HUES64 (cell line): ENCODE data around the gene SOHLH1.
"Not testable (repeated sequence)": the region's sequence is repeated elsewhere in the genome, so short reads cannot be mapped to it uniquely, and the experiment has no call there.

ENCODE experiments used
- H3K27ac ChIP-seq: 2 replicates; pipeline ENCODE4 v1.7.0; 2013; ENCODE audit warnings: low read depth, low read length, inconsistent platforms
- H3K27me3 ChIP-seq: 2 replicates; pipeline ENCODE4 v1.6.1; 2013; ENCODE audit warnings: mild to moderate bottlenecking, low read length; ENCODE audit not compliant: insufficient read depth
- H3K36me3 ChIP-seq: 2 replicates; pipeline ENCODE4 v1.6.1; 2013; ENCODE audit warnings: mild to moderate bottlenecking, low read length; ENCODE audit not compliant: insufficient read depth
- H3K4me1 ChIP-seq: 2 replicates; pipeline ENCODE4 v1.6.1; 2013; ENCODE audit warnings: mild to moderate bottlenecking, low read length, moderate library complexity; ENCODE audit not compliant: insufficient read depth
- H3K4me3 ChIP-seq: 2 replicates; pipeline ENCODE4 v1.5.1; 2013; ENCODE audit warnings: mild to moderate bottlenecking, low read length, moderate library complexity
- H3K9ac ChIP-seq: 2 replicates; pipeline ENCODE4 v1.6.1; 2013; ENCODE audit warnings: mild to moderate bottlenecking, low read depth, low read length
- H3K9me3 ChIP-seq: 2 replicates; pipeline ENCODE4 v1.6.1; 2013; ENCODE audit warnings: low read depth, low read length; ENCODE audit not compliant: insufficient read depth
- WGBS: fragments of 150-250, 120-280 bp; methylation state at CpG from one replicate; pipeline ENCODE4 v1.1.7; 2013; ENCODE audit warnings: missing lambda C conversion rate; 5-methylcytosine and 5-hydroxymethylcytosine counted together

Gene SOHLH1

DNA sequence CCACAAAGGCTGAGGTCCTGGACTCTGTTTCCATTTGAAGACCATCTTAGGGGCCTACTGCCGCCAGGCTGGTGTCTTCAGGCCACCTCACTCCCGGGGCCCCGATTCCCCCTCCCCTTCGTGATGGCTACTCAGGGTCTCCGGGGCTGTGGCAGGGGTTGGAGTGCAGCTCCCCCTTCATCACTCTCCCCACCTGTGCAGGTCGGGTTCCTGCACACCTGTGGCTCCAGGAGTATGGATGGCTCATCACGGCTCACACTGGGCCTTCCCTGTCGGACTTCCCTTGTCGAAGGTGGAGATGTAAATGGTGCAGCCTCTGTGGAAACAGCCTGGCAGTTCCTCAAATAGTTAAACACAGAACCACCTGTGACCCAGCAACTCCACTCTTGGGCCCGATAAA is 24.3 kb downstream of the SOHLH1 start:
- no peaks in the 10 kb centered on the region for H3K9me3 ChIP-seq
- no peak overlapping the region for H3K9ac ChIP-seq
- H3K27ac ChIP-seq = no peak overlapping the region
- H3K4me1 ChIP-seq = no peaks in the 10 kb centered on the region
- H3K4me3 ChIP-seq = no peak overlapping the region
- no peaks in the 10 kb centered on the region for H3K36me3 ChIP-seq
- WGBS = 96% methylated on average over 10 of the region's 10 CpGs
- H3K27me3 ChIP-seq = no peaks in the 10 kb centered on the region

DNA sequence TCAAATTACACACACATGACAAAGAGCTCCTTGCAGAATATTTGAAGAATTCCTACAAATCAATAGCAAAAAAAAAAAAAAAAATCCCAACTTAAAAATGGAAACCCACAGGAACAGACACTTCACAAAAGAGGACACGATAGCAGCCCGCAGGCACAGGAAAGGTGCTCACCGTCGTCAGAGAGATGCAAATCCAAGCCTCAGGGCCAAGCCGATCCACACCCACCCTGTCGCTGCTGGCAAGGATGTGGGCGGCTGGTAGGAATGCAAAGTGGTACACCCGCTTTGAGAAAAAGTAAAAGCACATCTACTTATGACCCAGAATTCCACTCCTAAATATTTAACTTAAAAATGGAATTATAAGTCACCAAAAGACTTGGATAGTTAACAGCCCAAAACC is 25.3 kb downstream of the SOHLH1 start:
- Histone ChIP-seq H3K4me3 (no peak overlapping the region), H3K4me1 (no peaks in the 10 kb centered on the region), H3K27me3 (no peaks in the 10 kb centered on the region), H3K9ac (no peak overlapping the region), H3K27ac (no peak overlapping the region), H3K9me3 (no peaks in the 10 kb centered on the region), H3K36me3 (no peaks in the 10 kb centered on the region)
- WGBS = 85% methylated on average over 8 of the region's 8 CpGs

DNA sequence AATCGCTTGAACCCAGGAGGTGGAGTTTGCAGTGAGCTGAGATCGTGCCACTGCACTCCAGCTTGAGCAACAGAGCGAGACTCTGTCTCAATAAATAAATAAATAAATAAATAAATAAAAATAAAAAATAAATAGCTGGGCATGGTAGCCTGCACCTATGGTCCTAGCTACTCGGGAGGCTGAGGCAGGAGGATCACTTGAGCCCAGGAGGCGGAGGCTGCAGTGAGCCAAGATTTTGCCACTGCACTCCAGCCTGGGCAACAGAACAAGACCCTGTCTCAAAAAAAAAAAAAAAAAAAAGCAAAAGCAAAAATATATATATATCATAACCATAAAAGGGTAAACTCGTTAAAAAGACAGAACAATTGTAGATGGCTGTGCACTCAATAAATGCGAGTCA is 26.5 kb downstream of the SOHLH1 start:
- not testable (repeated sequence) for H3K9me3 ChIP-seq, H3K4me3 ChIP-seq, H3K9ac ChIP-seq, H3K4me1 ChIP-seq, H3K36me3 ChIP-seq, H3K27me3 ChIP-seq, H3K27ac ChIP-seq
- WGBS = 95% methylated on average over 6 of the region's 7 CpGs

DNA sequence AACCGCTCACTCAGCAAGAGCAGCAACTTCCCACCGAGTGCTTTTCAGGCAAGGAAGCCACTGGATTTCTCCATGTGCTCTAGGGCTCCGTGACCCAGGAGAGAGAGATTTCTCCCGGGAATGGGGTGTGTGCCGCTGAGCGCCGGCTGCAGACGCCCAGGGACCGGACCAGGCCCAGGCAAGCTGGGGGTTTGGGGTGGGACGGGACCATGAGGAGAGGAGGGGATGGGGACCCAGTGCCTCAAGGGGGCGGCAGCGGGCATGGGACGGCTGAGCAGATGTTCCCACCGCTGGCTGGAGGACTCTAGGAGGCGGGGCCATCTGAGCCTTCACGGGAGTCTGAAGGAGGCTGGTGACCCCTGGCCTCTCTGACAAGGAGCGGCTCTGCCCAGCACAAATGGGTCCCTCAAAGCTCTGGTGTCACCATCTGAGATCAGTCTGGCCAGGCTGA is 27.7 kb downstream of the SOHLH1 start:
- Histone ChIP-seq H3K36me3 (no peaks in the 10 kb centered on the region), H3K4me1 (no peaks in the 10 kb centered on the region), H3K27me3 (no peaks in the 10 kb centered on the region), H3K4me3 (0 out of 2 replicates have a peak overlapping the region, but pooled peaks have one; percentile 11), H3K9ac (no peak overlapping the region), H3K27ac (no peak overlapping the region), H3K9me3 (peaks cover 5% of the 10 kb centered on the region; the same call in 1 of the 2 replicates)
- 63% methylated on average over 17 of the region's 17 CpGs for WGBS

DNA sequence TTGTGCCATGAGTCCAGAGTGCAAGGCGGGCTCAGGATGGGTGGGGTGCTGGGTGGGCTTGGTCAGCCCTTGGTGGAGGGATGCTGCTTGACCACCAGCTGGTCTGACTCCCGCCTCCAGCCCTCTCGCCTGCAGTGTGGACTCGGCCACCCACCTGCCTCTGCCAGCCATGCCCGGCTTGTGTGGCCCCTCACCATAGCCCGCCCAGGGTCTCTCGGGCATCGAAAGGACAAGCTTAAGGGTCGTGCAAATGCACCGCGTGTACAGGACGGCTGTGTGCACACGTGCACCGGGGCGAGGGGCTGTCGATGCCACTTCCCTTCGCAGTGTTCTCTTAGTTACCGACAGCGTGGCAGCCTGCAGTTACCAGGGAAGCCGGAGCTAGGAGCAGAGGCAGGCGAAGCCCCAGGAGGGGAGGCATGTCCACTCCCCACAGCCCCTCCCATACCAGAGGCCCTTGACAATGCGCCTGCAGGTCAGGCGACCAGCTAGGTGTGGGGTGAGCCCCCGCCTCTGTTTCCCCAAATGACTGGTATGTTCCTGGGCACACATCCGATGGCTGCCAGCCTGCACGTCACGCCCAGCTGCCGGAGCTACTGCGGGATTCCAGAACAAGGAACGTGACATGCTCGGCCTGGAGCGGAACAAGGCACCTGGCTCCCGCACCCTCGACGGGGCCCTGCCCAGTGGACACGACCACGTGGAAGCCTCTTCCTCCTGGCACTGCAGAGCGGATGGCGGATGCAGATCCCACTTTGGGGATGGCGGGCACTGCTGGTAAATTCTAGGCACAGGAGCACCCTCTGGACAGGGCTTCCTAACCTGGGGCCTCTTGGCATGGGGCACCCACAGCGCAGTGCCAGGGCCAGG is 28.3 kb downstream of the SOHLH1 start:
- H3K27ac ChIP-seq = no peak overlapping the region
- no peaks in the 10 kb centered on the region for H3K36me3 ChIP-seq
- H3K27me3 ChIP-seq = no peaks in the 10 kb centered on the region
- 91% methylated on average over 41 of the region's 41 CpGs for WGBS
- H3K4me3 ChIP-seq = no peak overlapping the region
- no peak overlapping the region for H3K9ac ChIP-seq
- peaks cover 5% of the 10 kb centered on the region; the same call in 1 of the 2 replicates for H3K9me3 ChIP-seq
- H3K4me1 ChIP-seq = no peaks in the 10 kb centered on the region

GRCh38 chr9:135669616-135670285 is 29.5 kb downstream of the SOHLH1 start:
- Histone ChIP-seq H3K4me3 (no peak overlapping the region), H3K27me3 (no peaks in the 10 kb centered on the region)
- 92% methylated on average over 9 of the region's 9 CpGs for WGBS

DNA sequence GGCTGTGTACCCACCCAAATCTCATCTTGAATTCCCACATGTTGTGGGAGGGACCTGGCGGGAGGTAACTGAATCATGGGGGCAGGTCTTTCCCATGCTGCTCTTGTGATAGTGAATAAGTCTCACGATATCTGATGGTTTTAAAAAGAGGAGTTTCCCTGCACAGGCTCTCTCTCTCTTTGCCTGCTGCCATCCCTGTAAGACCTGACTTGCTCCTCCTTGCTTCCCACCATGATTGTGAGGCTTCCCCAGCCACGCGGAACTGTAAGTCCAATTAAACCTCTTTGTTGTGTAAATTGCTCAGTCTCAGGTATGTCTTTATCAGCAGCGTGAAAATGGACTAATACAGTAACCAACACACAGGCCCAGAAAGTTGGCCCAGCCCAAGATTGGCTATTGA is 30.3 kb downstream of the SOHLH1 start:
- not testable (repeated sequence) for H3K27me3 ChIP-seq, H3K4me3 ChIP-seq, H3K36me3 ChIP-seq, H3K9me3 ChIP-seq, H3K4me1 ChIP-seq, H3K27ac ChIP-seq, H3K9ac ChIP-seq
- WGBS = 79% methylated on average over 5 of the region's 5 CpGs

More at GRCh38 chr9:135669616-135670285, 29.5 kb downstream of the SOHLH1 start:
- no peak overlapping the region for H3K9ac ChIP-seq
- H3K9me3 ChIP-seq = peaks cover 5% of the 10 kb centered on the region; the same call in 1 of the 2 replicates
- no peaks in the 10 kb centered on the region for H3K4me1 ChIP-seq
- H3K36me3 ChIP-seq = no peaks in the 10 kb centered on the region
- no peak overlapping the region for H3K27ac ChIP-seq

GRCh38 chr9:135667463-135668001 is 31.7 kb downstream of the SOHLH1 start:
- 96% methylated on average over 9 of the region's 9 CpGs for WGBS
- H3K36me3 ChIP-seq = no peaks in the 10 kb centered on the region
- H3K27ac ChIP-seq = no peak overlapping the region
- H3K4me1 ChIP-seq = 0 out of 2 replicates have a peak, but pooled peaks cover 1% of the 10 kb centered on the region
- H3K9me3 ChIP-seq = peaks cover 5% of the 10 kb centered on the region; the same call in 1 of the 2 replicates
- H3K4me3 ChIP-seq = no peak overlapping the region
- no peaks in the 10 kb centered on the region for H3K27me3 ChIP-seq
- no peak overlapping the region for H3K9ac ChIP-seq

- no peaks in the 10 kb centered on the region for H3K36me3 ChIP-seq
- 89% methylated on average over 29 of the region's 29 CpGs for WGBS
- peaks cover 5% of the 10 kb centered on the region; the same call in 1 of the 2 replicates for H3K9me3 ChIP-seq
- H3K27me3 ChIP-seq = no peaks in the 10 kb centered on the region
- no peak overlapping the region for H3K9ac ChIP-seq
- no peak overlapping the region for H3K27ac ChIP-seq
- peaks cover 7% of the 10 kb centered on the region; the same call in 1 of the 2 replicates for H3K4me1 ChIP-seq
- H3K4me3 ChIP-seq = no peak overlapping the region
These were observed 32.5 kb downstream of the SOHLH1 start for GRCh38 chr9:135666534-135667462.

DNA sequence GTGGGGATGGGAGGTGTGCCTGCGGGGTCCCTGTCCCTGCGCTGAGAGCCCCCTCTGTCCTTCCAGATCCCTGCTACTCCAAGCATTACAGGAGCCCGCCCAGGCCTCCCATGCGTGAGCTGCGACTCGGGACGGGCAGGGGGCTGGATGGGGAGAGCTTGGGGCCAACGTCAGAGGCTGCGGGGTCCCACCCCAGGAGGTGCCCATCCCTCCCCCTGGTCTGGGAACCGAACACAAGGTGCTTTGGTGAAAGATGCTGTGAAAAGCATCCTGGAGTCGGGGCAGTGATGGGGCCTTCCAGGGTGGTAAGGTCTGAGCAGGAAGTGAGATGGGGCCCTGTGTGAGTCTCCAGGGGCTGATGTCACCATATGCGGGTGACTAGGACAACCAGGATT is 33.5 kb downstream of the SOHLH1 start:
- Histone ChIP-seq H3K36me3 (no peaks in the 10 kb centered on the region), H3K27ac (no peak overlapping the region), H3K4me3 (no peak overlapping the region), H3K9ac (no peak overlapping the region), H3K4me1 (peaks cover 7% of the 10 kb centered on the region; the same call in 1 of the 2 replicates), H3K9me3 (peaks cover 5% of the 10 kb centered on the region; the same call in 1 of the 2 replicates), H3K27me3 (no peaks in the 10 kb centered on the region)
- WGBS = 89% methylated on average over 12 of the region's 12 CpGs
